ENCODE data around the gene CAPN14.

- TF ChIP-seq JUND (IDR thresholded peaks at IDR 0.05) (no peak), RAD21 (IDR thresholded peaks at IDR 0.05) (no peak), CTCF (IDR thresholded peaks at IDR 0.05; ENCODE audit: low read depth, low read length, missing input control) (no peak), HNF4G (IDR thresholded peaks at IDR 0.05) (no peak), REST (IDR thresholded peaks at IDR 0.05) (no peak), EGR1 (IDR thresholded peaks at IDR 0.05; ENCODE audit: low read depth in 2 of 2) (no peak), ATF3 (IDR thresholded peaks at IDR 0.05) (no peak), YY1 (IDR thresholded peaks at IDR 0.05) (no peak), TAF1 (conservative IDR thresholded peaks at IDR 0.05) (no peak), NR2F2 (IDR thresholded peaks at IDR 0.05) (no peak), MAX (IDR thresholded peaks at IDR 0.05) (no peak), SP1 (IDR thresholded peaks at IDR 0.05) (no peak), FOXA1 (IDR thresholded peaks at IDR 0.05) (no peak)
These were observed 2.8 kb downstream of the CAPN14 start for GRCh38 chr2:31214444-31214915.

All from liver (tissue), 3 donors.